HG03571 (cell line): ENCODE measurements around the gene FAM98C.

Experiments
- ATAC-seq: cut with Tn5 transposase; IDR thresholded peaks from one replicate; pipeline ENCODE4 v1.9.1; 2021; ENCODE audit not compliant: unreplicated experiment

Gene FAM98C

DNA sequence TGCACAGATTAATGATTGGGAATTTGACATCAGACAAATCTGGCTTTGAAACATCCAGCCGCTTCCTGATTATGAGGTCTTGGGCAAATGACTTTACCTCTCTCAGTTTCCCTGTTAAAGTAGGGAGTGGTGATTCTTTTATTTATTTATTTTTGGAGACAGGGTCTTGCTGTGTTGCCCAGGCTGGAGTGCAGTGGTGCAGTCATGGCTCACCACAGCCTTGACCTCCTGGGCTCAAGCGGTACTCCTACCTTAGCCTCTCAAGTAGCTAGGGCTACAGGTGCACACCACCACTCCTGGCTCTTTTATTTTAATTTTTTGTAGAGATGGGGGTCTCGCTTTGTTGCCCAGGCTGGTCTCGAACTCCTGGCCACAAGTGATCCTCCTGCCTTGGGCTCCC is 25.8 kb upstream of the FAM98C start:
- ATAC-seq: no peak

DNA sequence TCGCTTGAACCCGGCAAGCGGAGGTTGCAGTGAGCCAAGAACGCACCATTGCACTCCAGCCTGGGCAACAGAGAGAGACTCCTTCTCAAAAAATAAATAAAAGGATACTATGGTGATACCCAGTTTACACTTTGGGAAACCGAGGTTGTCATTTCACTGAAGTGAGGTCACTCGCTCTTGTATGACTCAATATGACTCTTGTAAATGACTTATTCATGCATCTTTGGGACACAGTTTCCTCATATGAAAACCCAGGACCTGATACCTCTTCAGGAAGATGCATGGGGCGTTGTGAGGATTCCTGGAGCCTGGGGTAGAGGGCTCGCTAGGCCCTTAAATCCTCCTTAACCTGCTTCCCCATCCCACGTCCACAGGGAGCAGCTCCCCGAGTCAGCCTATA is 24.0 kb upstream of the FAM98C start:
- ATAC-seq: no peak

DNA sequence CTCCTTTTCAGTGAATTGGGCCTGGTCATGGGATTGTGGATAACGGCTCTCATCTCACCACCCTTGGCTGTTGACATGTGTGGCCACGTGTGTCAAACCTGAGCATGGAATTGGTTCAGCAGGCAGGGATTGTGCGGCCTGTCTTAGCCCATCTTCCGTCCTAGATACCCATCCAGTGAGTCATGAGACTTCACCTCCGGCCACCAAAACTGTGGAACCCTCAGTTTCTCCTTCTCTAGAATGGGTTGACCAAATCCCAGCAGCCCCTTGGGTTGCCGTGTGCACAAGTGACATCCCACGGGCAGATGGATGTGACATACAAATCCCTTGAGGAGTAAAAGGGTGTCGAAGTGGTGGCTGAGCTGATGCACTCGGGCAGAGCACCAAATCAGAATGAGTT is 21.8 kb upstream of the FAM98C start:
- ATAC-seq: no peak

DNA sequence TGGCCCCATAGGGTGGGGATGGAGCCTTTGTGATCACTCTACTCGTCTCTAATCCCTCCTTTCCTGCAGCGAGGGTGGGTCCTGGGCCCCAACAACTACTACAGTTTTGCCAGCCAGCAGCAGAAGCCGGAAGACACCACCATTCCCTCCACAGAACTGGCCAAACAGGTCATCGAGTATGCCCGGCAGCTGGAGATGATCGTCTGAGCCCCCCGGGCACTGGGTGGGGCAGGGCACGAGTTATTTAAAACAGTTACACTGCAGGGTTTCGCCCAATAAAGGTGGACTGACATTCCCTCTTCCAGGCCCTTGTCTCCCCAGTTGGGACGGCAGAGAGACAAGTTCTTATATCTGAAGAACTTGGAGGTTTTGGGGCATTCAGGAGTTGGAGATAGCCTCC is 19.7 kb upstream of the FAM98C start:
- no peak for ATAC-seq

DNA sequence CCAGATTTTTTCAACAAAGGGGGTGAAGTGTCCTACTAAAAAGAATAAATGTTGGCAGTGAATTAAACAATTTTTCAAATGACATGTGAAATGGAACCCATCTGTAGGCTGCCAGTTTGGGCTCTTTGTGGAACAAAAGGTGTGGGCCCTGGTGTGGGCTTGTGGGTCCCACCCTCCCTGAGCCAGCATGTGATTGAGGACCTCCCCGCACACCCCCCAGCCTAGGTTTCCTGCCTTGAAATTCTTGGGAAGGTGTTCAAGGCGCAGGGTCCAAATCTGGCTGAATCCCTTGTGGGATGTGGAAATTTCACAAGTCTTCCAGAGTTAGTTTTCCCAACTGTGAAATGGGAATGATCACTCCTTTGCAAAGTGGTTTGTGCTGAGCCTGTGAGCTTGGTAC is 19.1 kb upstream of the FAM98C start:
- no peak for ATAC-seq

DNA sequence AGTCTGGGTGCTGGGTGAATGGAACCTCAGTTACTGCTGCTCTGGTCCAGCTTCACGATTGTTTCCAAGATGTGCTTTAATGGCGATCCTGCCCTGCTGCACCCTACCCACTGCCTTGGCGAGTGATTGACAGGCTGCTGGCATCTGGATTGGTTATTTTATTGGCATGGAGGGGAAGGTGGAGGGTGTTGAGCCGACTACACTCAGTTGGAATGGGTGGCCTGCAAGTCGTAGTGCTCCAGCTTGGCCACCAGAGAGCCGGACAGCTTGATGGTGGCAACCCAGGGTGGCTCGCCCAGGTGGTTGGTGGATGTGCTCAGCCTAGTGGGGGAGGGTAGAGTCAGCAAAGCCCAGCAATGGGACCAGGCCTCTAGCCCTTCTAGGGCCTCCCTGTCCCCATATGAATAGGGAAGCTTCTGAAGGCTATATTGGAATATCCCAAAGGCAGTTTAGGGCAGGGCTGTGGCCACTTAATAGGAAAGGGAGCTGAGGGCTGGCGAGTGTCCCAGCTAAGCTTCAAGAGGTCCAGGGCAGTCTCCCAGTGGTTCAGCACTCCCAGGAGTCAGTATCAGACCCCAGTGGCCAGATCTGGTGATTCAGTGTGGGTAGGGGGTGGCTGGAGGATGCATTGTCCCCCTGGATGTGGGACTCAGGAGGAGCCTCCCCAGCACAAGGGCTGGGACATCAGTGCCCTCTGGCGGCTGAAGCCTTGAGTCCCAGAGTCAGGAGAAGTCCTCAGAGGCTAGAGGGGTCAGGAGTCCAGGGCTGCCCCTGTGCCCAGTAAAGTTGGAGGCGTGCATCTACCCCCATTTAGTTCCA is 18.5 kb upstream of the FAM98C start:
- no peak for ATAC-seq

DNA sequence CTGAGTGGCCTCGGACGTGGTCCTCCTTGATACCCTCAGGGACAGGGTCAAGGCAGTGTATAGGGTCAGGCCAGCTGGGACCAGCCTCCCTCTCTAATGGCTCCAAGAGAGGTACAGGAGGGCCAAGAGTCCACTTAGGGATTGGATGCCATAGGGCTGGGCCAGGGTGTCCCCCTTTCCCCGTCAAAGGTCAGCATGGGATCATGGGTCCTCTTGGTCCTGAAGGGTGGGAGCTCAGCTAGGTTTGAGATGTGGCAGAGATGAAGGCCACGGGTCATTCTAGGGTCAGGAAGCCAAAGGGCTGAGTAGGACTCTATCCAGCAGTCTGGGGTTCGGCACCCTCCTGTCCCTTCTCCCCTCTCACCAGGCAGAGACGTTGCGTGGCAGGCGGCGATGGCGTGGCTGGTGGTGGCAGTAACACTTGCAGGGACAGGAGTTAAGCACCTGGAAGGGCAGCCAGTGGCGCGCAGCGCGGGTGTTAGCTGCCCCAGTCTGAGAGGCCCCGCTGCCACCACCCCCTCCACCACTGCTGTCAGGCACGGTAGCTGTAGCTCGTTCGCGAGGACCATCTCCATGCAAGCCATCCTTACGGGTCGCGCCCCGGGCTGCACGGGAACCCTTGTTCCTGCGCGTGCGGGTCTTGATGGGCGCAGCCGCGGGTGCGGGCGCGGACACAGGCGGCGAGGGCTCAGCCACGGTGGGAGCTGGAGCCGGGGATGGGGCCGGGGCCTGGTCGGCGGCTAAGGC is 17.7 kb upstream of the FAM98C start:
- ATAC-seq: no peak

DNA sequence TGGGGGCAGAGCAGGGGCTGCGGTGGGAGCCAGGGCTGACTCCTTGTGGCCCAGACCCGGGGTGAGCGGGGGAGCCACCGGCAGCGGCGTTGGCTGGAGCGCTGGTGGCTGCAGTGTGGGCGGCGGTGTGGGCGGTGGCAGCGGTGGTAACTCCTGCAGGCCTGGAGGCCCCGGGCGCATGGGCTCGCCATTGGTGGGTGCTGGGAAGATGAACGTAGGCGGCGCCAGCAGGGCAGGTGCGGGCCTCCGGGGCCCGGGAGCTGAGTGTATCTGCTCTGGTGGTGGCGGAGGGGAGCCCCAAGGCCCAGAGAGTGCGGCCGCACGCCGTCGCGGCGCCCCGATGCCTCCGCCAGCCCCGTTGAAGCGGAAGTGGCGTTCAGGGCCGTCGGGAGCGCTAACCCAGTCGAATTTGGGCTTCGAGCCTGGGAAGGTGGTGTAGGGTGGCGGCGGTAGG is 17.1 kb upstream of the FAM98C start:
- ATAC-seq: no peak

DNA sequence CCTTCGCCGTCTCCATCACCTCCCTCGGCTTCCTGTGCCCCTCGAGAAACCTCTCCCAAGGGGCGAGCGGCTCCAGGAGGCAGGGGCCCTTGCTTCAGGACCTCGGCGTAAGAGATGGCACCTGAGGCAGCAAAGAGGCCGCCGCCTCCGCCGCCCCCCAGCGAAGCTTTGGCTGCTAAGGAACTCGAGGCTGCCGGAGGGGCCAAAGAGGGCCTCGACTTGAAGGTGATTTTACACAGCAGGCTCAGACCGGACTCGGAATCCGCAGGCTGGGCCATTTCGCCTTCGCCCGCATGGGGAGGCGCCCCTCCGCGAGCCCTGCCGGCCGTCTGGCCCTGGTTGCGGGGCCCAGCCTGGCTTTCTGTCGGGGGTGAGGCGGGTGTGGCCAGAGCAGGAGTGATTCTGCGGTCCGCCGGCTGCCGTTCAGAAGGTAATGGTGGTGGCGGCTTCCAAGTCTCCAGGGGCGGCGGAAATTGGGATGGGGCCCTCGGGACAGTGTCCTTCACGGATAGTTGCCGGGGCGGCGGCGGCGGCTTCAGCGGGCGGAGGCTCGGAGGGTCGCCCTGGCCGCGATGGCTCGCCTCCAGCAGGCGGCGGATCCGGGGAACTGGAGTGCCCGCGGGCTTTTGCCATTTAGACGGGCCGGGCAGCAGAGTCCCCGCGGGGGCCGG is 16.5 kb upstream of the FAM98C start:
- ATAC-seq: no peak

DNA sequence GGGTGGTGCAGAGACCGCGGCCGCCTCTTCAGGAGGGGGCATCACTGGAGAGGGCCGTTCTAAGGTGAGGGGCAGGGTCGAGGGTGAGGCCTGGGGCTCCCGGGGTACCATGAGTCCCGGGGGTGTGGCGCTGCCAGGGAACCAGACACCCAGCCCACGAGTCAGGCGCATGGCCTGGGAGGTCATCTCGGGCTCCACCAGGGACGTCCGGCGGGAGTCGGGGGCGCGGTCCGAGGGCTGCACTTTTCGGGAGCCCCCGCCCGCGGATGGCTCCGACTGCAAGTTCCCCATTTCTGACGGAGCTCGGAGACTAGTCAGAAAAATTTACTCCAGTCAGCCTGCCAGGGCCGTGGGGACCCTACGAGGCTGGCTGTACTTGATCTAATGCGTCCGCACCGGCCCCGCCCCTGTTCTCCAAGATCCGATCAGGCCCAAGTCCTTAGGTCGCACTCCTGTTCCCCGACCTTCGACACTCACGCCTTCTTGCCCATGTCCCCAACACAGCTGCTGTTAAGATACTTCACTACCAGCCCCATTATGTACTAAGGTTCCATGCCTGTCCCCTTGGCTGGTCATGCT is 15.8 kb upstream of the FAM98C start:
- ATAC-seq: no peak

DNA sequence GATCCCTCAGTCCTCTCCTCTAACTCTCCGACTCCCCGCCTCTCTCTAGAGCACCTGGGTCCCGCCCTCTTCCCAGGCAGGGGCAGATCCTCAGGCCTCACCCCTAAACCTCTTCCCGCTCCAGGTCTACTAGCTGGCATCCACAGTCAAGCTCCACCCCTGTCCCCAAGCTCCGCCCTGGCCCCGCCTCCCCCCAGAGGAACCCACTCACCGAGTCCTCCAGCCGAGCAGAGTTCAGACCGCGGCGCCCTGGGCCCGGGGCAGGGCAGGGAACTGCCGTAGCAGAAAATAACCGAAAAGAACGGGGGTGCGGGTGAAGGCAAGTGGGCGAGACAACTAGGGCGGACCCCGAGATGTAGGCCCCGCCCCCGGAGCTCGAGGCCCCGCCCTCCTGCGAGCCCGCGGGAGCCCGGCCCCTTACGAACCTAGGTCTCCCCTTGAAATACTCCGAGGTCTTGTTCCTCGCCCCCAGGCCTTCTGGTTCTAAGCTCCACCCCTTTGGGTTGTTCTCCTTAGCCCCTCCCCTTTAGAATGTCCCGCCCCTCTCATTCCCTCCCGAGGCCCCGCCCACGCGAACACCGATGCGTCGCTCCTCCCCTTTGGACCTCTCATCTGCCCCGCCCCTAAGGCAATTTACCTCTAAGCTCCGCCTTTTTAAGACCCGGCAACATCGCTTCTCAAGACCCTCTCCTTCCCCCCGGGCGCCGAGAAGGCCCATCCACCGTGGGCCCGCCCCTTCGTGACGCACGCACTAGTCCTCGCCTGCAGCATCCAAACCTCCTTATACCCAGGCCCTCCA is 15.1 kb upstream of the FAM98C start, which contains the start of gene GGN:
TSS of gene GGN (minus strand) at position 485 of the 799 bp plus-strand sequence. CDS start 773 bp downstream, outside the sequence.
- ATAC-seq: no peak

DNA sequence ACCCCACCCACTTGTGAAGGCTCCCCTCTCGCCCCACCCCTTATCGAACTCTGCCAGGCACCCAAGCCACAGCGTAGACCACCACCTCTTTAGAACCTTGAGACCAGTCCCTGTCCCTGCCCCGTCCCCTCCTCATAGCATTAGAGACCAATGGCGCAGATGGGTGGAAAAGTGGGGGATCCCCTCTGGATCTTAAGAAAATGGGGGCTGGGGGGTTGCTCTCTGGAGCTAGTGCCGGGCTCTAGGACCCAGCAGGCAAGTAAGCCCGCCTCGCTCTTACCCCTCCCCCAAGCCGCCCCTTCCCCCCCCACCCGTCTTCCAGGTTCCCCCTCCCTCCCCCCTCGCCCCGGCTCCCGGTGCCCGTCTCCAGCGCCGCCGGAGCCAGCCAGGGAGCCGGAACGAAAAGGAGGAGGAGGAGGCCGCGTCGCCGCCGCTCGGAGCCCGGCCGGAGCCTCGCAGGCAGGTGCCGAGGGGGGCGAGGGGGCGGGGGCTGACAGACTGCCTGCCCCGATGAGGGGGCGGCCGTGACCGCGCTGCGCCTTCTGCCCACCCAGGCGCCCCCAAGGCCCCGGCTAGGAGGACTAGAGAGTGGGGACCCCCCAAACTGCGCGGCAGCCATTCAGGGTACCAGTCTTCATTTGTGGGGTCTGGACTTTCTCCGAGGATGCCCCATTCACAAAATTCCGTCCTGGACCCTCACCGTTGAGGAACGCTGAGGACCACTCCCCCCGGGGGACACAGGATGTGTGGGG is 14.4 kb upstream of the FAM98C start, which contains the start of gene SPRED3:
TSS of gene SPRED3 (plus strand) at position 349 of the 752 bp plus-strand sequence. CDS start 1,606 bp downstream, outside the sequence.
- no peak for ATAC-seq

DNA sequence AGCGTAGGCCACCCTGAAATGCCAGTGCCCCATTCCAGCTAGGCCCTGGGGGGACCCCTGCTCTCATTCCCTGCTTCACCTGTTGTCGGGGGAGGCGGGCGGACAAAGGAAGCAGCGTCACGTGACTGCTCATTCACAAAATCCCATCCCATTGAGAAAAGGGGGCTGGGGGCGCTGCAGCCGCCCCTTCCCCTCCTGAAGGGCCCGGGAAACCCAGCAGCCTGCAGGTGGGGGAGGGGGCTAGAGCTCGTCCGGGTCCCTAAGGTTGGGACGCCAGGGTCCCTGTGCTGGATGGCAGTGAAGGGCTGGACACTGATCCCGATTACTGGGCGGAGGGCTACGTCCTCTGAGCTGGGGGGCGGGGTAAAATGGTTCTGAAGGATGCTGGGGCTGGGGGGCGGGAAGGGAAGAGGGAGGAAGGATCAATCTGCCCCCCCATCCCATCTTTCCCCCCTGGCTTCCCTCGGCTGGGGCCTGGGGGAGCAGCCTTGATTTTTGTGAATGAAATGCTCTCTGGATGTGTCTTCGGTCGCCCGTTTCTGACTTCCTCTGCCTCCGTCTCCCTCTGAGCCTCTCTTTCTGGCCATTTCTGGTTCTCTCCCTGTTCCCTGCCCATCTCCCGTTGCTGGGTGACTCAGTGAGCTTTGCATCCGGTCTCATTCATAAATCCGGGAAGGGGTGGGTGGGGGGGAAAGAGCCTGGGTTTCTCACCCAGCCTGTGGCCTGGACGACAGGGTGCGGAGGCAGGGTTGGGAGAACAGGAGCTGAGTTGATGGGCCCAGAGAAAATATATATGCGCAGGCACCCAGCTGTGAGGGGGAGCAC is 13.6 kb upstream of the FAM98C start:
- no peak for ATAC-seq

DNA sequence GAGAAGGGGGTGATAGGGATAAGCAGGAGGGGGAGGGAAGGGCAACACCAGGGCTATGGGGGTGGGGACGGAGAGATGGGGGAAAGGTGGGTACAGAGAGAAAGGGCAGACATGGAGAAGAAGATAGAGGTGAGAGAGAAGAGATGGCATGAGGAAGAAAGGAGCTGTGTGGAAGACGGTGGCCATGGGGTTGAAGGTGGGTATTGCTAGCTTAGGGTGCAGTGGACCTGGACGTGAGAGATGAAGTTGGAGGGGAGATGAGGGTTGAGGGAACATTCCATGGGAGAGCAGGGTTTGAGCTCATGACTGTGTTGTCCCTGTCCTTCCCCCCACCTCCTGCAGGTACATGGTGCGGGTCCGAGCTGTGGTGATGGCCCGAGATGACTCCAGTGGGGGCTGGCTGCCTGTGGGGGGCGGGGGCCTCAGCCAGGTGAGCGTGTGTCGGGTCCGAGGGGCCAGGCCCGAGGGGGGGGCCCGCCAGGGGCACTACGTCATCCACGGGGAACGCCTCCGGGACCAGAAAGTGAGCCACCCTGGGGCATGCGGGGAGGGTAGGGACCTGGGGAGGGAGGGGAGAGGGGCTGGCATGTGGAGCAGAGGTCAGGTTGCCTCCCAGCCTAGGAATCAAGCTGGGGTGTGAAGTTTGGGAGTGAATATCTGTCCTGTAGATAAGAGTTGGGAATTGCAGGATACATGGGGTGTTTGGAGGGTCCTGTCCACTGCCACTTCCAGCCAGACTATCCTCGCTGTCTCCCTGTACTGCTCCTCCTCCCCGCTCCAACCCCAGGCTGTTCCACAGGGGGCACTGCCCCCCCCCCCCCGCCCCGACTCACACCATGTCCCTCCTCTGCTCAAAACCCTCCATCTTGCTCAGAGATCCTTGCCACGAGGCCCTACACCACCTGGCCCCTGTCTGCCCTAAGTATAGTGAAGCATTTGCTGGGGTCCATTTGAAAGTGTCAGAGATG is 12.7 kb upstream of the FAM98C start:
- ATAC-seq: no peak

DNA sequence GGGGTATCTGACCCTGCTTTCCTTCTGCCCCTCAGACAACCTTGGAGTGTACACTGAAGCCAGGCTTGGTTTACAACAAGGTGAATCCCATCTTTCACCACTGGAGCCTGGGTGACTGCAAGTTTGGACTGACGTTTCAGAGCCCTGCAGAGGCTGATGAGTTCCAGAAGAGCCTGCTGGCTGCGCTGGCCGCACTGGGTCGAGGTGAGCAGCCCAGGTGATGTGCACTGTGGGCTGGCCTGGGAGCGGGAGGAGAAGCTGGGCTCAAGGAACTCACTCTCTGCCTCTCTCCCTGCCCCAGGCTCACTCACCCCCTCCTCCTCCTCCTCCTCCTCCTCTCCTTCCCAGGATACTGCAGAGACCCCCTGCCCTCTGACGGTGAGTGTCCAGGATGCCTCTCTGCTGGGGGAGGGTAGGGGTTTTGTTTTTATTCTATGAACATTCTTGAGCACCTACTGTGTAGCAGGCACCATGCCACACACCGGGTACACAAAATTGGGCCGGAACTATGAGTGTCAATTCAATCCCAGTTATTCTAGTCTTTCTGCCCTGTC is 10.9 kb upstream of the FAM98C start:
- no peak for ATAC-seq

DNA sequence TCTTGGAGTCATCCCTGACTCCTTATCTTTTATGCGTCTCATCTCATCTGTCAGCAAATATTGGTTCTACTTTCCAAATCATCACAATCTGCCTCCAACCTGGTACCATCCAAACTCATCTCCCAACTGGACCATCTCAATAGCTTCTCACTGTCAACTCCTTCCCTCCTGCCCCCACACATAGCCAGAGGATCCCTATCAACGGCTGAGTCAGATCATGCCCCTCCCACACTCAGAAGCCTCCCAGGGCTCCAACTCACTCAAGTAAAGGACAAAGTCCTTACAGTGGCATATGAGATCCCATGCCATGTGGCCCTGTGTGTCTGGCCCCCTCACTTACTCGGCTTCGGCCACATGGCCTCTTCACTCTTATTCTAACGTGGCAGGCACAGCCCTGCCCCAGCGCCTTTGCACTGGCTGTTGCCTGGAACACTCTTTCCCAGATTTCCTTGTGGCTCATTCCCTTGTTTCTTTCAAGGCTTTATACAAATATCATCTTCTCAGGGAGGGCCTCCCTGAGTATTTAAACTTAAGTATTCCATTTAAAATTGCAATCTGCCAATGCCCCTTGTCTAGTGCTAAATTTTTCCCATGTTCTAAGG is 10.1 kb upstream of the FAM98C start:
- ATAC-seq: no peak

DNA sequence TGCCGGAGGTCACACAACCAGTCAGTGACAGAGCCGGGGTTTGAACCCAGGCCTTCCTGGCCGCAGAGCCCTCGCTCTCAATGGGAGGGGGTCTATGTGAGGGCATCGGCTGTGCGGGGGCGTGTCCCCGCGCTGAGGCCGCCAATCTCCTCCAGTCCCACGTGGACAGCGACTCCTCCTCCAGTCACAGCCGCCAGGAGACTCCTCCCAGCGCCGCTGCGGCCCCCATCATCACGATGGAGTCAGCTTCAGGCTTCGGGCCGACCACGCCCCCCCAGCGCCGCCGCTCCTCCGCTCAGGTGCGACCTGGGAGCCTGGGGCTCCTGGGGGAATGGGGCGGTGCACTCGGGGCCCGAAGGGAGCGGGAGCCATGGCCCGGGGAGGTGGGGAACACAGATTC is 8.4 kb upstream of the FAM98C start:
- no peak for ATAC-seq
